Keratinocyte (primary cell): ENCODE results near the gene SCFD2. TPM values are rescaled to one million over a fixed set of nuclear protein-coding genes. Genes with fewer than 3 reads are reported as not detected.

Source experiments
- DNase-seq: peaks from one replicate; pipeline ENCODE4 v3.0.0-alpha.2; 2011; ENCODE audit warnings: low read depth, missing footprints, low spot score
- FAIRE-seq: peaks from 2 replicates; lab custom pipeline; 2011; peaks lifted over from hg19 to GRCh38; lab: Jason Lieb, UNC
- H2AFZ ChIP-seq: 2 replicates; pipeline ENCODE4 v1.6.0; 2012; ENCODE audit warnings: low read length, control low read depth, inconsistent platforms; ENCODE audit not compliant: control insufficient read depth
- H3K27ac ChIP-seq: 2 replicates; pipeline ENCODE4 v1.5.1; 2011; ENCODE audit warnings: low read length; ENCODE audit not compliant: control insufficient read depth, insufficient read depth
- H3K27me3 ChIP-seq: 3 replicates; pipeline ENCODE4 v1.6.0; 2011; ENCODE audit warnings: low read length; ENCODE audit not compliant: control insufficient read depth, insufficient read depth; ENCODE audit errors: extremely low read depth
- H3K36me3 ChIP-seq, 2 experiments: 2 replicates in 1 of 2; 3 replicates in 1 of 2; pipeline ENCODE4 v1.5.1; 2011; ENCODE audit warnings: low read length in 2 of 2, mild to moderate bottlenecking in 1 of 2; ENCODE audit not compliant: control insufficient read depth in 2 of 2, insufficient read depth in 2 of 2; ENCODE audit errors: extremely low read depth in 1 of 2
- H3K4me1 ChIP-seq: 3 replicates; pipeline ENCODE4 v1.5.1; 2011; ENCODE audit warnings: low read length; ENCODE audit not compliant: control insufficient read depth, insufficient read depth; ENCODE audit errors: extremely low read depth
- H3K4me2 ChIP-seq: 3 replicates; pipeline ENCODE4 v1.6.0; 2011; ENCODE audit warnings: low read depth, low read length; ENCODE audit not compliant: control insufficient read depth, insufficient read depth; ENCODE audit errors: extremely low read depth
- H3K4me3 ChIP-seq, 3 experiments: fragments of 200-600 bp in 1 of 3; sonication (generic) in 1 of 3; 2 replicates in 2 of 3; 3 replicates in 1 of 3; pipeline ENCODE4 v1.5.1; 2011 to 2016; ENCODE audit warnings: low read length in 3 of 3, mild to moderate bottlenecking in 3 of 3, control low read depth in 2 of 3, inconsistent platforms in 1 of 3, low read depth in 1 of 3, mixed read lengths in 1 of 3, mixed run types in 1 of 3, moderate library complexity in 1 of 3; ENCODE audit not compliant: control insufficient read depth in 2 of 3, insufficient read depth in 2 of 3; ENCODE audit errors: extremely low read depth in 1 of 3
- H3K79me2 ChIP-seq: 2 replicates; pipeline ENCODE4 v1.6.0; 2012; ENCODE audit warnings: low read length; ENCODE audit not compliant: control insufficient read depth, insufficient read depth
- H3K9ac ChIP-seq: 3 replicates; pipeline ENCODE4 v1.6.0; 2011; ENCODE audit warnings: low read length; ENCODE audit not compliant: control insufficient read depth, insufficient read depth; ENCODE audit errors: extremely low read depth
- H3K9me1 ChIP-seq: 3 replicates; pipeline ENCODE4 v1.6.0; 2011; ENCODE audit warnings: low read length; ENCODE audit not compliant: control insufficient read depth, insufficient read depth; ENCODE audit errors: extremely low read depth
- H3K9me3 ChIP-seq: 2 replicates; pipeline ENCODE4 v1.5.1; 2012; ENCODE audit warnings: low read depth, low read length; ENCODE audit not compliant: control insufficient read depth
- H4K20me1 ChIP-seq: 3 replicates; pipeline ENCODE4 v1.6.0; 2011; ENCODE audit warnings: low read length; ENCODE audit not compliant: control insufficient read depth, insufficient read depth; ENCODE audit errors: extremely low read depth
- EZH2 ChIP-seq: IDR thresholded peaks from one replicate; pipeline ENCODE4 v1.6.1; 2012; ENCODE audit warnings: inconsistent platforms, mild to moderate bottlenecking, low read length, moderate library complexity
- dilution Hi-C: fragments of 300-500 bp; cut with MboI; formaldehyde crosslinking; loops from one replicate; pipeline ENCODE4 v1.7.0; 2020; ENCODE audit warnings: low sequenced_read_pairs; ENCODE audit not compliant: extremely low pct_ligation_motif_present
- polyA plus RNA-seq, 5 experiments: library from polyadenylated mRNA; depleted of rRNA in 3 of 5; stranded (reverse) in 3 of 5; stranded (forward) in 1 of 5; unstranded in 1 of 5; fragments of >200 nt; gene quantifications; 1 replicate in 1 of 5; 2 replicates in 3 of 5; 3 replicates in 1 of 5; pipeline versions ENCODE4 v1.2.1 to v1.2.3, GENCODE V29; 2011 to 2012; ENCODE audit warnings: missing spikeins in 2 of 5, low read depth in 1 of 5, low replicate concordance in 1 of 5
- TF ChIP-seq, protein P1 (sequence below), 3 experiments: IDR thresholded peaks in 1 of 3; conservative IDR thresholded peaks in 1 of 3; optimal IDR thresholded peaks in 1 of 3; 2 replicates in 2 of 3; 3 replicates in 1 of 3; pipeline versions ENCODE3 to v1.5.1; 2011; ENCODE audit warnings: low read length in 3 of 3, mild to moderate bottlenecking in 3 of 3, moderate library complexity in 2 of 3, control low read depth in 1 of 3, inconsistent platforms in 1 of 3; ENCODE audit not compliant: insufficient read depth in 2 of 3; ENCODE audit errors: extremely low read depth in 1 of 3

The SCFD2 gene
- polyA plus RNA-seq, 1 donor (not counting 4 experiments of a cell fraction or from before 2014, with no cell fraction given), result 13.9 TPM

DNA sequence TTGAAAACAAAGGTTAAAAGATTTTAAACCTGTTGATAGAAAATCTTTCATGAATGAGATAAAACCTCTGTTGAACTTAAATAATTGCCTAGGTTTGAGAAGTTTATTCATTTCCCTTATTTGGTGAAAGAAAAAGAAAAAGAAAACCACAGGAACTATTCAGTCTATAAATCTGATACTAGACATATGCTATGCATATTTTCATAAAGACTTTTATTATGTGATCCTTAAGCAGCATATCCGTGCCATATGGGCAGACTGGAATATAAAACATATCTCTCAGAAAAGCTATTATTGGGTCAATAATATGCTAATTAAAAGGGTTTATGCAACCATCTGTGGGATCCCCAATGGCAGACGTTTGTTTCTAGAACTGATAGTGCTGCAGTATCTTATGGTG lies 325.0 kb downstream of the SCFD2 start:
- TF ChIP-seq, protein P1, sequence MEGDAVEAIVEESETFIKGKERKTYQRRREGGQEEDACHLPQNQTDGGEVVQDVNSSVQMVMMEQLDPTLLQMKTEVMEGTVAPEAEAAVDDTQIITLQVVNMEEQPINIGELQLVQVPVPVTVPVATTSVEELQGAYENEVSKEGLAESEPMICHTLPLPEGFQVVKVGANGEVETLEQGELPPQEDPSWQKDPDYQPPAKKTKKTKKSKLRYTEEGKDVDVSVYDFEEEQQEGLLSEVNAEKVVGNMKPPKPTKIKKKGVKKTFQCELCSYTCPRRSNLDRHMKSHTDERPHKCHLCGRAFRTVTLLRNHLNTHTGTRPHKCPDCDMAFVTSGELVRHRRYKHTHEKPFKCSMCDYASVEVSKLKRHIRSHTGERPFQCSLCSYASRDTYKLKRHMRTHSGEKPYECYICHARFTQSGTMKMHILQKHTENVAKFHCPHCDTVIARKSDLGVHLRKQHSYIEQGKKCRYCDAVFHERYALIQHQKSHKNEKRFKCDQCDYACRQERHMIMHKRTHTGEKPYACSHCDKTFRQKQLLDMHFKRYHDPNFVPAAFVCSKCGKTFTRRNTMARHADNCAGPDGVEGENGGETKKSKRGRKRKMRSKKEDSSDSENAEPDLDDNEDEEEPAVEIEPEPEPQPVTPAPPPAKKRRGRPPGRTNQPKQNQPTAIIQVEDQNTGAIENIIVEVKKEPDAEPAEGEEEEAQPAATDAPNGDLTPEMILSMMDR (optimal IDR thresholded peaks at IDR 0.05 in 1 of 3, IDR thresholded peaks at IDR 0.05 in 1 of 3, conservative IDR thresholded peaks at IDR 0.05 in 1 of 3; ENCODE audit: extremely low read depth in 1 of 3, insufficient read depth in 2 of 3, low read length in 3 of 3), result no peak
- no peak for TF ChIP-seq EZH2
- Histone ChIP-seq H3K4me3 (no peak overlapping the region), H3K27ac (no peak overlapping the region), H2AFZ (no peak overlapping the region), H4K20me1 (no peaks in the 10 kb centered on the region), H3K79me2 (no peaks in the 10 kb centered on the region), H3K4me2 (no peak overlapping the region), H3K36me3 (no peaks in the 10 kb centered on the region), H3K9me1 (no peaks in the 10 kb centered on the region), H3K4me1 (no peaks in the 10 kb centered on the region), H3K27me3 (no peaks in the 10 kb centered on the region), H3K9me3 (no peaks in the 10 kb centered on the region), H3K9ac (no peak overlapping the region)
- DNase-seq (no peak), FAIRE-seq (no peak)
- dilution Hi-C loops, result no loop called here

DNA sequence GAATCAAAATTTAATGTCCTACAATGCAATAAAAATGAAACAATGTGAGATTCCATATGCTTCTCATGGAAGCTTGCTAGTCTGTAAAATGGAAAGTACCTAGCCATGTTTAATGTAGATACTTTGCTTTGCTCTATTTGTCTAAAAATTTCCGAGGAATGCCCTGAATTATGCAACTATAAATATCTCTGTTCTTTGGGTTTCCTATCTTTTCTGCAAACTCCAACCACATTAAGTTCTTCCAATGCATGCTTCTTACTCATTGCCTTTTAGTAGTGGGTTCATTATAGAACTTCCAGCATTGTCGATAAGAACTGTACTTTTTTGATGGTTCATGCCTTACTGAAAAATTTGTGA lies 325.4 kb downstream of the SCFD2 start:
- Histone ChIP-seq H3K9me3 (no peaks in the 10 kb centered on the region), H3K9me1 (no peaks in the 10 kb centered on the region), H3K4me1 (no peaks in the 10 kb centered on the region), H3K4me2 (no peak overlapping the region), H3K27ac (no peak overlapping the region), H3K27me3 (no peaks in the 10 kb centered on the region), H3K79me2 (no peaks in the 10 kb centered on the region), H3K9ac (no peak overlapping the region), H3K4me3 (no peak overlapping the region), H2AFZ (no peak overlapping the region), H3K36me3 (no peaks in the 10 kb centered on the region), H4K20me1 (no peaks in the 10 kb centered on the region)
- no peak for TF ChIP-seq EZH2
- TF ChIP-seq, protein P1 (optimal IDR thresholded peaks at IDR 0.05 in 1 of 3, IDR thresholded peaks at IDR 0.05 in 1 of 3, conservative IDR thresholded peaks at IDR 0.05 in 1 of 3; ENCODE audit: extremely low read depth in 1 of 3, insufficient read depth in 2 of 3, low read length in 3 of 3), result no peak
- FAIRE-seq (no peak), DNase-seq (no peak)
- dilution Hi-C loops, result no loop called here
